ENCODE results near the gene PACSIN1.
"Not testable (repeated sequence)": the region's sequence is repeated elsewhere in the genome, so short reads cannot be mapped to it uniquely, and the experiment has no call there.

The PACSIN1 gene

GRCh38 chr6:34486106-34486740 lies 20.3 kb downstream of the PACSIN1 start:
- WGBS, 2 experiments (ENCODE audit: insufficient coverage in 2 of 2), result 85 to 89% methylated on average over 6 of the region's 8 CpGs
- Histone ChIP-seq H3K4me1 (ENCODE audit: control insufficient read depth, insufficient read depth, low read length, poor library complexity, severe bottlenecking) (peaks cover 4% of the 10 kb centered on the region), H3K9me3 (ENCODE audit: control insufficient read depth, low read length) (no peaks in the 10 kb centered on the region), H3K4me3 (ENCODE audit: extremely low read depth, insufficient read depth, low read length, poor library complexity, severe bottlenecking) (no peak overlapping the region), H3K36me3 (ENCODE audit: control insufficient read depth, insufficient read depth, low read length) (no peaks in the 10 kb centered on the region), H3K27ac (ENCODE audit: low read depth, low read length, severe bottlenecking) (no peak overlapping the region)

- WGBS, 2 experiments (ENCODE audit: insufficient coverage in 2 of 2), result 88 to 100% methylated on average over 4 to 7 of the region's 8 CpGs
- not testable (repeated sequence) for H3K4me3 ChIP-seq (ENCODE audit: extremely low read depth, insufficient read depth, low read length, poor library complexity, severe bottlenecking); H3K4me1 ChIP-seq (ENCODE audit: control insufficient read depth, insufficient read depth, low read length, poor library complexity, severe bottlenecking); H3K9me3 ChIP-seq (ENCODE audit: control insufficient read depth, low read length); H3K27ac ChIP-seq (ENCODE audit: low read depth, low read length, severe bottlenecking); H3K36me3 ChIP-seq (ENCODE audit: control insufficient read depth, insufficient read depth, low read length)
These were observed 21.0 kb downstream of the PACSIN1 start for GRCh38 chr6:34486886-34487285.

GRCh38 chr6:34487536-34487935 lies 21.7 kb downstream of the PACSIN1 start:
- no peaks in the 10 kb centered on the region for H3K9me3 ChIP-seq (ENCODE audit: control insufficient read depth, low read length)
- peaks cover 7% of the 10 kb centered on the region for H3K4me1 ChIP-seq (ENCODE audit: control insufficient read depth, insufficient read depth, low read length, poor library complexity, severe bottlenecking)
- no peaks in the 10 kb centered on the region for H3K36me3 ChIP-seq (ENCODE audit: control insufficient read depth, insufficient read depth, low read length)
- no peak overlapping the region for H3K27ac ChIP-seq (ENCODE audit: low read depth, low read length, severe bottlenecking)
- 83 to 85% methylated on average over 3 of the region's 5 CpGs for WGBS, 2 experiments (ENCODE audit: insufficient coverage in 2 of 2)
- no peak overlapping the region for H3K4me3 ChIP-seq (ENCODE audit: extremely low read depth, insufficient read depth, low read length, poor library complexity, severe bottlenecking)

- no peaks in the 10 kb centered on the region for H3K36me3 ChIP-seq (ENCODE audit: control insufficient read depth, insufficient read depth, low read length)
- WGBS, 2 experiments (ENCODE audit: insufficient coverage in 2 of 2), result 85 to 99% methylated on average over 9 of the region's 9 CpGs
- H3K27ac ChIP-seq (ENCODE audit: low read depth, low read length, severe bottlenecking), result no peak overlapping the region
- peaks cover 7% of the 10 kb centered on the region for H3K4me1 ChIP-seq (ENCODE audit: control insufficient read depth, insufficient read depth, low read length, poor library complexity, severe bottlenecking)
- H3K9me3 ChIP-seq (ENCODE audit: control insufficient read depth, low read length), result no peaks in the 10 kb centered on the region
- H3K4me3 ChIP-seq (ENCODE audit: extremely low read depth, insufficient read depth, low read length, poor library complexity, severe bottlenecking), result no peak overlapping the region
These were observed 23.4 kb downstream of the PACSIN1 start for GRCh38 chr6:34489207-34489805.

GRCh38 chr6:34490390-34491090 lies 24.7 kb downstream of the PACSIN1 start:
- Histone ChIP-seq H3K9me3 (ENCODE audit: control insufficient read depth, low read length) (no peaks in the 10 kb centered on the region), H3K36me3 (ENCODE audit: control insufficient read depth, insufficient read depth, low read length) (no peaks in the 10 kb centered on the region), H3K4me1 (ENCODE audit: control insufficient read depth, insufficient read depth, low read length, poor library complexity, severe bottlenecking) (peaks cover 7% of the 10 kb centered on the region), H3K27ac (ENCODE audit: low read depth, low read length, severe bottlenecking) (no peak overlapping the region), H3K4me3 (ENCODE audit: extremely low read depth, insufficient read depth, low read length, poor library complexity, severe bottlenecking) (no peak overlapping the region)
- WGBS, 2 experiments (ENCODE audit: insufficient coverage in 2 of 2), result 84 to 91% methylated on average over 16 to 20 of the region's 20 CpGs

GRCh38 chr6:34491091-34491430 lies 25.2 kb downstream of the PACSIN1 start:
- no peaks in the 10 kb centered on the region for H3K9me3 ChIP-seq (ENCODE audit: control insufficient read depth, low read length)
- H3K4me3 ChIP-seq (ENCODE audit: extremely low read depth, insufficient read depth, low read length, poor library complexity, severe bottlenecking), result no peak overlapping the region
- H3K4me1 ChIP-seq (ENCODE audit: control insufficient read depth, insufficient read depth, low read length, poor library complexity, severe bottlenecking), result peaks cover 7% of the 10 kb centered on the region
- no peaks in the 10 kb centered on the region for H3K36me3 ChIP-seq (ENCODE audit: control insufficient read depth, insufficient read depth, low read length)
- no peak overlapping the region for H3K27ac ChIP-seq (ENCODE audit: low read depth, low read length, severe bottlenecking)
- WGBS, 2 experiments (ENCODE audit: insufficient coverage in 2 of 2), result 48 to 68% methylated on average over 6 to 8 of the region's 10 CpGs

GRCh38 chr6:34493344-34493743 lies 27.5 kb downstream of the PACSIN1 start:
- no peak overlapping the region for H3K27ac ChIP-seq (ENCODE audit: low read depth, low read length, severe bottlenecking)
- H3K36me3 ChIP-seq (ENCODE audit: control insufficient read depth, insufficient read depth, low read length), result no peaks in the 10 kb centered on the region
- H3K4me1 ChIP-seq (ENCODE audit: control insufficient read depth, insufficient read depth, low read length, poor library complexity, severe bottlenecking), result peaks cover 7% of the 10 kb centered on the region
- WGBS, 2 experiments (ENCODE audit: insufficient coverage in 2 of 2), result 97 to 100% methylated on average over 2 to 3 of the region's 4 CpGs
- H3K4me3 ChIP-seq (ENCODE audit: extremely low read depth, insufficient read depth, low read length, poor library complexity, severe bottlenecking), result no peak overlapping the region
- no peaks in the 10 kb centered on the region for H3K9me3 ChIP-seq (ENCODE audit: control insufficient read depth, low read length)

GRCh38 chr6:34494973-34495372 lies 29.1 kb downstream of the PACSIN1 start:
- Histone ChIP-seq H3K9me3 (ENCODE audit: control insufficient read depth, low read length) (peaks cover 3% of the 10 kb centered on the region), H3K4me1 (ENCODE audit: control insufficient read depth, insufficient read depth, low read length, poor library complexity, severe bottlenecking) (peaks cover 7% of the 10 kb centered on the region), H3K27ac (ENCODE audit: low read depth, low read length, severe bottlenecking) (no peak overlapping the region), H3K36me3 (ENCODE audit: control insufficient read depth, insufficient read depth, low read length) (no peaks in the 10 kb centered on the region), H3K4me3 (ENCODE audit: extremely low read depth, insufficient read depth, low read length, poor library complexity, severe bottlenecking) (no peak overlapping the region)
- WGBS, 2 experiments (ENCODE audit: insufficient coverage in 2 of 2), result 88 to 100% methylated on average over 1 to 2 of the region's 3 CpGs

GRCh38 chr6:34496103-34496685 lies 30.3 kb downstream of the PACSIN1 start:
- H3K9me3 ChIP-seq (ENCODE audit: control insufficient read depth, low read length), result peaks cover 4% of the 10 kb centered on the region
- H3K27ac ChIP-seq (ENCODE audit: low read depth, low read length, severe bottlenecking), result no peak overlapping the region
- H3K4me1 ChIP-seq (ENCODE audit: control insufficient read depth, insufficient read depth, low read length, poor library complexity, severe bottlenecking), result peaks cover 3% of the 10 kb centered on the region
- no peaks in the 10 kb centered on the region for H3K36me3 ChIP-seq (ENCODE audit: control insufficient read depth, insufficient read depth, low read length)
- WGBS, 2 experiments (ENCODE audit: insufficient coverage in 2 of 2), result 70 to 74% methylated on average over 7 to 9 of the region's 9 CpGs
- no peak overlapping the region for H3K4me3 ChIP-seq (ENCODE audit: extremely low read depth, insufficient read depth, low read length, poor library complexity, severe bottlenecking)

DNA sequence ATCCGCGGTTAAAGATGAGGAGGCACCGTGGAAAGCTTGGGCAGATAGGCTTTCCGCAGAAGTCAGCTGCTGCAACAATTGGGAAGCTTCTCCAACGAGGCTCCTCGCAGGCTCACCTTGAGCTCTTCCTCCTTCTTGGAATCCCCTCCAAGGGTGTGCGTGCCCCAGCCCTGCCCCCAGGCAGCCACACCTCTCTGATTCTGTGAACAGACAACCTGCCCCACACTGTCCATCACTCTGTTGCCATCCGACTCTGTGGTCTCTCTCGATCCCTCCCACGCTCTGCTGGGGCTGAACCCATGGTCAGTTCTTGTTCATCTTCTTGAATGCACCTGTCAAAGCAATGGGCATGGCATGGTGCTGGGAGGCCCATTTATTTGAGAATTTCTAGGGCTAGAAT lies 31.5 kb downstream of the PACSIN1 start:
- H3K9me3 ChIP-seq (ENCODE audit: control insufficient read depth, low read length), result peaks cover 4% of the 10 kb centered on the region
- 86 to 89% methylated on average over 6 to 10 of the region's 10 CpGs for WGBS, 2 experiments (ENCODE audit: insufficient coverage in 2 of 2)
- H3K4me3 ChIP-seq (ENCODE audit: extremely low read depth, insufficient read depth, low read length, poor library complexity, severe bottlenecking), result no peak overlapping the region
- H3K36me3 ChIP-seq (ENCODE audit: control insufficient read depth, insufficient read depth, low read length), result no peaks in the 10 kb centered on the region
- no peak overlapping the region for H3K27ac ChIP-seq (ENCODE audit: low read depth, low read length, severe bottlenecking)
- H3K4me1 ChIP-seq (ENCODE audit: control insufficient read depth, insufficient read depth, low read length, poor library complexity, severe bottlenecking), result no peaks in the 10 kb centered on the region

DNA sequence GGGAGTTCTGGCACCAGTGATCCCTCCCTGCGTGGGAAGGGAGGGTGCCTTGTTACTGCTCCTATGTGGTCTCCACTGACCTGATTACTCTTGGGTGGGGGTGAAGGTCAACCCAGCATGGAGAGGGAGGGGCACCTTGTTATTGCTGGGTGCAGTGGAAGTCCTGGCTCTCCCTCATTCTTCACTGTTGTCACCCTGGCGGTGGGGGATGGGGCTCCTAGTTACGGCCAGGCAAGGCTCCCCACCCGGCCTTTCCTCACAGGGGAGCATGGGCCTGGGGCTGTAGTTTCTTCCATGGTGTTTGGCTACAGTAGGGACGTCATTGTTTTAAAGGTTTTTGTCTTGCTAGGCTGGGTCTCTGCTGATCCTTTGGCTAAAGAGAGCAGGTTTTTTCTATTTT lies 40.8 kb downstream of the PACSIN1 start:
- Histone ChIP-seq H3K9me3 (ENCODE audit: control insufficient read depth, low read length) (peaks cover 6% of the 10 kb centered on the region), H3K4me1 (ENCODE audit: control insufficient read depth, insufficient read depth, low read length, poor library complexity, severe bottlenecking) (no peaks in the 10 kb centered on the region), H3K36me3 (ENCODE audit: control insufficient read depth, insufficient read depth, low read length) (no peaks in the 10 kb centered on the region), H3K4me3 (ENCODE audit: extremely low read depth, insufficient read depth, low read length, poor library complexity, severe bottlenecking) (no peak overlapping the region), H3K27ac (ENCODE audit: low read depth, low read length, severe bottlenecking) (no peak overlapping the region)
- 75 to 81% methylated on average over 3 to 4 of the region's 5 CpGs for WGBS, 2 experiments (ENCODE audit: insufficient coverage in 2 of 2)

Data from mesodermal cell (in vitro differentiated cells).